NCI-H1417 (cell line): ENCODE results near the gene EVC2.

Source experiments
- DNase-seq, 3 experiments: peaks; one replicate each; lab custom pipeline; 2025; lab: John Stamatoyannopoulos, UW

The EVC2 gene

GRCh38 chr4:5708449-5709206 is at the start of gene EVC2:
EVC2 (minus strand) TSS chr4:5708559; CDS start chr4:5708513, 46 bp downstream.
- DNase-seq, result no peak

DNA sequence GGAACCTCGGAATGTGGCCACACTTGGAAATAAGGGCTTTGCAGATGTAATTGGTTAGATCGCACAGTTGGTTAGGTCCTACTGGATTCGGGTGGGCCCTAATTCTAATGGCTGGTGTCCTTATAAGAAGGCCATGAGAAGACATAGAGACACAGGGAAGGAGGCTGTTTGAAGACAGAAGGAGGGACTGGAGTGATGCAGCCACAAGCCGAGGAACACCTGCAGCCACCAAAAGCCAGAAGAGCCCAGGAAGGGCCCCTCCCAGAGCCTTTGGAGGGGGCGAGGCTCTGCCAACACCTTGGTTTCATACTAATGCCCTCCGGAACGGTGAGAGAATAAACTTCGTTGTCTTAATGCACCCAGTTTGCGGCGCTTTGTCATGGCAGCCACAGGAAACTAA is 49.6 kb upstream of the EVC2 start:
- no peak for DNase-seq

DNA sequence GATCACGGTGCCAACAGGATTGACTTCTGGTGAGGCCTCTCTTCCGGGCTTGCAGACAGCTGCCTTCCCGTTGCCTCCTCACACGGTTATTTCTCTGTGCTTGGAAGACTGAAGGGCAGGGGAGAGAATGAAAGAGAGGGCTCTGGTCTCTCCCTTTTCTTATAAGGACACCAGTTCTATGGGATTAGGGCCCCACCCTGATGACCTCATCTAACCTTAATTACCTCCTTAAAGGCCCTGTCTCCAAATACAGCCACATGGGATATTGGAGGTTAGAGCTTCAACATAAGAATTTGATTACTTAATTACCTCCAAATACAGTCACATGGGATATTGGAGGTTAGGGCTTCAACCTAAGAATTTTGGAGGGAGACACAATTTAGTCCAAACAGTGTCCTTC is 49.2 kb upstream of the EVC2 start:
- no peak for DNase-seq

DNA sequence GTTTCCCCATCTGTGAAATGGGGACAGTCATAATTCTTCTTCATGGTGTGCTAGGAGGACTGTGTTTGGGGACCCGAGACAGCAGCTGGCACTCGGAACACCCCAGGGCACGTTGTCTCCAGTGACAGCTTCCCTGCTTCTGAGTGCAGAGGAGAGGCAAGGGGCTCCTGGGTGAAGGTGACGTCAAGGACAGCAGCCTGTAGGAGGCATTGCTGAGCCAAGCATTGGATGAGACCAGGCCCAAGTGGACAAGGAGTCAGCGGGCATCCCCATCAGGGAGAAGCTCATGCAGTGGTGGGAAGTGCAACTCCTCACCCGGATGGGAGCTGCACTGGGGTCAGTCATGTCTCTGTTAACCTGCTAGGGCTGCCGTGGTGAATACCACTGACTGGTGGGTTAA is 48.7 kb upstream of the EVC2 start:
- DNase-seq, result no peak

GRCh38 chr4:5756271-5756670 is 47.9 kb upstream of the EVC2 start:
- no peak for DNase-seq

DNA sequence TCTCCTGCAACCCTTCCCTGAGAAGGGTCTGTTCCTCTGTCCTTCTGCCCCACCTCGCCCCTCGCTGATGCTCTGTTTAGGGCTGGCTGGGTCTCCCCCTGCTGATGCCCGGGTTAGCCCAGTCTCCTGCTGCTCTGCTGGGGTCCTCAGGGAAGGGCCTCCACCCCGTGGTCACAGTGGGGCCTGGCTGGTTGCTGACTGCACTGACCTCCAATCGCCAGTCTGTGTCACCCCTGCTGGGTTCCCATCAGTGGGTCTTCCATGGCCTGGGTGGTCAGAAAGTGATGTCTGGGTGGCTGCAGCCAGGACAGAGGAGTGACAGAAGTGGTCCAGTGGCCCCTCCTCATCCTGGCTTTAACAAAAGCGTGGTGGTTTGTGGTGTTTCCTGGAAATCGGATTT is 47.3 kb upstream of the EVC2 start:
- no peak for DNase-seq

- DNase-seq, result no peak
Measured at GRCh38 chr4:5755161-5755560, 46.8 kb upstream of the EVC2 start.

GRCh38 chr4:5754529-5754881 is 46.1 kb upstream of the EVC2 start:
- no peak for DNase-seq

- no peak for DNase-seq
Measured at GRCh38 chr4:5753766-5754528, 45.6 kb upstream of the EVC2 start.

DNA sequence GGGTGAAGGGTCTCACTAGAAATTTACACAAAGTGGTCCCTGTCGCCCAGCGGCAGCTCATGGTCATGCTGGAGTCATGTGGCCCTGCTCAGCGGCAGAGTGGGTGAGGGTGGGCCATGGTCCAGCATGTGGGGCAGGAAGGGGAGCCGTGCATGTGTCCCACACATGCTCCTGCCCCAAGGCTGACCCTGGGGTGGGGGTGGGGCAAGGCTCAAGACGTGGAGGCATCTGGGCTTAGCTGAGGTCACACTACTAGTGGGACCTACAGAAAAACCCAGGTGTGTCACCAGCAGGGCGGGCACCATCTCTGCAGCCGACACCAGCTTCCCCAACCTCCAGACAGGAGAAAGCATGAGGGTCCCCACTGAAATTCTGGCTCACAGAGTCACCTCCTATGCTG is 45.0 kb upstream of the EVC2 start:
- DNase-seq, result no peak

DNA sequence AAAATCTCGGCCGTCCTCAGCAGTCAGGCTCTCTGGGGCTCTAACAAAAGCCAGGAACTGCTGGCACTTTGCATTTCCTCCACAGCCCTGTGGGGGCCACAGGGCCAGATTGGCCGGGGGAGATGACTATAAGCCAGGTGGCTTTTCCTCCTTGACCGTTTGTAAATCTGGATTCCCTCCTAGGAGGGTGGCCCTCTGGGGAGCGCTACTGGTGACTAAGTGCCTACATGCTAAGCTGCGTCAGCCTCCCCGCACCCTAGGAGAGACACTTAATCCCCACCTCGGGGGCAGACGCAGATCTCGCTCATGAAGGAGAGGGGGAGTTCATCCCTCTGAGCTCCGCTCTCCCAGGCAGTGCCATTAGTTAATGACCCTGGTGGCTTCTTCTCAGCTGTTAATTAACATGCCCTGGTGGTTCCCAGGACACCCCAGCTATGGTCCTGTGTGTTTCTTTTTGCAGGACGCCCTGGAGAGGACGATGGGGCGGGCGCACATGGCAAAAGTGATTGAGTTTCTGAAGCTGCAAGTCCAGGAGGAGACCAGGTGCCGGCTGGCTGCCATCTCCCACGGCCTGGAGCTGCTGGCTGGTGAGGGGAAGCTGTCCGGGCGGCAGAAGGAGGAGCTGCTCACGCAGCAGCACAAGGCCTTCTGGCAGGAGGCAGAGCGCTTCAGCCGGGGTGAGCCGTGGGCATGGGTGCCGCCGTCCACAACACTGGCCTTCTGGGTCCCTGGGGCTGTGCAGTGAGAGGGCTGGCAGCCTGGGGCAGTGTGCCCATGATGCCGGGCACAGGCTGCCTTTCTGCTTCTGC is 44.2 kb upstream of the EVC2 start:
- DNase-seq, result no peak

GRCh38 chr4:5751666-5752375 is 43.5 kb upstream of the EVC2 start:
- no peak for DNase-seq

- DNase-seq, result no peak
Measured at GRCh38 chr4:5750946-5751665, 42.7 kb upstream of the EVC2 start.

DNA sequence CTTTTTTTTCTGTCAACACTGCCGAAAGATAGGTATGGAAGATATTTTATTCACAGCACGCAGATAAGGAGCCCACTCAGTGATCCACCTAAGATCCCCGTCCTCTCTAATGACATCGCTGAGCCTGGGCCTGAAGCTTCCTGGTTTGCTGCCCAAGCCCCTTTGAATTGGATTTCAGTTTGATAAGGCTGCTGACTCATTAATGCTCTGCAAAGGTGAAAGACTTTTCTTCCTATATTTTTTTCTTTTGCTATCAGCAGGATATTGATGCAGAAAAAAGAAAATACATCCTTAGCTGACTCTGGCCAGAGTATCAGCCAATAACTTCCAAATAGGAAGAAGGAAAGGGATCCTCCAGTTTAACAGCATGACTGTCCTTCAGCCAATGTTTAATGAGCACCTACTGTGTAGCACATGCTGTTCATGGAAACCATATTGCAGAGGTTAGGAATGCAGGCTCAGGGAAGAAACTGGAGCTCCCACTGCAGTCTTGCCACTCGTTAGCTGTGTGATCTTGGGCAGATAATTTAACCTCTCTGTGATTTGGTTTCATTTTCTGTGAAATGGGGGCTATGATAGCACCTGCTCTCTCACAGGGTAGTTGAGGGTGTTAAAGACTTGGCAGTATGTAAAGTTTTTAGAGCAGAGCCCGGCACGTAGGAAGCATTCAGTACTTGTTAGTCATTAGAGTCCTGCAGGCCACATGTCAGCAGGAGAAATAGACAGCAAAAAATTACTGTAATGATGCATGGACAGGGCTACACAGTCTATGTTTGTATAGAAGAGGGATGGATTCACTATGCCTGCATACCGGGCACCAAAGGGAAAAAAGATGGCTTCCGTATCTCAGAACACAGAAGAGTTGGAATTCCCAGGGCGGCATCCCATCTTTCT is 41.9 kb upstream of the EVC2 start:
- DNase-seq, result no peak

DNA sequence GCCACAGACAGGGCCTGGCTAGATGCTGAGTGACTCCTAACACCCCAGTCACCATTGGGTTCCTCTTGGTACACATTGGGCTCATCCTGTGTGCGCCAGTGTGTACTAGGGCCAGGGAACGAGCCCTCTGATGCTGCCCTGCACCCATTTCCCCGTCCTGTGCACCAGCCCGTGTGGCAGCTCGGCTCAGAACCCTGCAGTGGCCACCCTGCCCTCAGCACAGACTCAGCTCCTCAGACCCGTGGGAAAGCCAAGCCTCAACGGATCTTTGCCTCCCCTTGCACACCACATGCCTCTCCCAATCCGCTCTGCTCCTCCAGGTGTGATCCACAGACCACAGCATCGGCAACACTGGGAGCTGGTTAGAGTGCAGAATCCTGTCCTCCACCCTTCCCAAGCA is 41.2 kb upstream of the EVC2 start:
- DNase-seq, result no peak

GRCh38 chr4:5747738-5748375 is 39.5 kb upstream of the EVC2 start:
- DNase-seq, result no peak

GRCh38 chr4:5746829-5747737 is 38.7 kb upstream of the EVC2 start:
- no peak for DNase-seq

DNA sequence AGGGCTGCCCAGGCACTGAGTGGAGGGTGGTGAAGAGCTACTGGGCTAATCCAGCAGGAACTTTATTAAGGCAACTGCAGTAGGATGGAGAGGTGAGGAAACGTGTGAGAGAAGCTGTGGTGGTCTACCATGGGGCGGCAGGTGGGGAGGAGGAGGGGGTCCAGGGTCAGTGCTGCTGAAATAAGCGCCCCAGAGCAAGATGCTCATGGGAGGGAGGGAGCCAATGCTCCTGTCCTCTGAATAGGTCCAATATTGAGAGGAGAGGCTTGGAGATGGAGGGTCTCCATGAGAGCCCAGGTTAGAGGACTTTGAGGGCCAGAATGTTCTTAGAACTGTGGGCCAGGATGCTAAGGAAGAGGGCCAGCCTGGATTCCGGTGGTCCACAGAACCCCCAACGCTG is 37.9 kb upstream of the EVC2 start:
- no peak for DNase-seq

- DNase-seq, result no peak
Measured at GRCh38 chr4:5742968-5743367, 34.6 kb upstream of the EVC2 start.
